HEK293 (cell line): ENCODE results near the gene KCTD1.
A peak's percentile ranks its signal among the peaks of the same experiment; 100 is the strongest.

Source experiments
- CTCF ChIA-PET: fragments of 350-600 bp; formaldehyde crosslinking; extraction: SDS; loops from one replicate; lab custom pipeline; 2021; ENCODE audit warnings: antibody characterized with exemption; lab: Yijun Ruan, JAX
- POLR2A ChIA-PET: fragments of 300-600 bp; formaldehyde crosslinking; extraction: SDS; loops from one replicate; lab custom pipeline; 2020; ENCODE audit warnings: antibody characterized with exemption, inconsistent platforms; lab: Yijun Ruan, JAX
- H3K27ac ChIP-seq: fragments of 200-500 bp; sonication (Bioruptor generic); 2 replicates; pipeline ENCODE4 v1.5.1; 2014; ENCODE audit warnings: low read depth, low read length, control low read depth, inconsistent platforms; ENCODE audit errors: extremely low read depth
- H3K36me3 ChIP-seq, 2 experiments: fragments of 200-500 bp in 1 of 2; sonication (Bioruptor generic) in 1 of 2; 1 replicate in 1 of 2; 2 replicates in 1 of 2; pipeline ENCODE4 v1.5.1; 2014 to 2017; ENCODE audit warnings: inconsistent platforms in 2 of 2, low read length in 2 of 2; ENCODE audit not compliant: control insufficient read depth in 2 of 2, insufficient read depth in 1 of 2
- H3K4me1 ChIP-seq: fragments of 200-500 bp; sonication (Bioruptor generic); 2 replicates; pipeline ENCODE4 v1.5.1; 2014; ENCODE audit warnings: mild to moderate bottlenecking, low read length, inconsistent platforms; ENCODE audit not compliant: control insufficient read depth, insufficient read depth
- H3K4me3 ChIP-seq: 2 replicates; pipeline ENCODE4 v1.5.1; 2011; ENCODE audit warnings: low read depth, mild to moderate bottlenecking, control low read depth, low read length, moderate library complexity
- H3K9me3 ChIP-seq: fragments of 200-500 bp; sonication (Bioruptor generic); 2 replicates; pipeline ENCODE4 v1.5.1; 2014; ENCODE audit warnings: low read depth, low read length, inconsistent platforms; ENCODE audit not compliant: control insufficient read depth, insufficient read depth
- EGR2 ChIP-seq: fragments of 450-650 bp; formaldehyde crosslinking; IDR thresholded peaks from 2 replicates; pipeline ENCODE4 v1.5.1; 2016; ENCODE audit warnings: low read depth, missing biosample characterization, missing genetic modification characterization
- GLIS1 ChIP-seq: fragments of 450-650 bp; formaldehyde crosslinking; IDR thresholded peaks from 2 replicates; pipeline ENCODE4 v1.5.1; 2016; ENCODE audit warnings: missing biosample characterization, missing genetic modification characterization
- GLIS2 ChIP-seq: fragments of 450-650 bp; formaldehyde crosslinking; IDR thresholded peaks from 2 replicates; pipeline ENCODE4 v1.5.1; 2016; ENCODE audit warnings: missing biosample characterization, missing genetic modification characterization
- KLF1 ChIP-seq: fragments of 450-650 bp; formaldehyde crosslinking; IDR thresholded peaks from 2 replicates; pipeline ENCODE4 v1.5.1; 2016; ENCODE audit warnings: missing biosample characterization, missing genetic modification characterization
- PRDM10 ChIP-seq: fragments of 450-650 bp; formaldehyde crosslinking; IDR thresholded peaks from 2 replicates; pipeline ENCODE4 v1.5.1; 2016; ENCODE audit warnings: missing biosample characterization, missing genetic modification characterization
- SP3 ChIP-seq: fragments of 450-650 bp; formaldehyde crosslinking; IDR thresholded peaks from 2 replicates; pipeline ENCODE4 v1.5.1; 2016; ENCODE audit warnings: missing biosample characterization, missing genetic modification characterization
- SP7 ChIP-seq: fragments of 450-650 bp; formaldehyde crosslinking; IDR thresholded peaks from 2 replicates; pipeline ENCODE4 v1.5.1; 2016; ENCODE audit warnings: missing biosample characterization, missing genetic modification characterization
- TCF7L2 ChIP-seq: IDR thresholded peaks from 2 replicates; pipeline ENCODE4 v1.6.1; 2011; ENCODE audit warnings: low read depth, mild to moderate bottlenecking, inconsistent platforms, low read length, moderate library complexity, borderline replicate concordance
- ZFHX2 ChIP-seq: fragments of 450-650 bp; formaldehyde crosslinking; conservative IDR thresholded peaks from 2 replicates; pipeline ENCODE4 v1.5.1; 2016; ENCODE audit warnings: missing biosample characterization, missing genetic modification characterization
- ZNF223 ChIP-seq: fragments of 450-650 bp; formaldehyde crosslinking; IDR thresholded peaks from 2 replicates; pipeline ENCODE4 v1.5.1; 2016; ENCODE audit warnings: missing biosample characterization, missing genetic modification characterization
- ZNF423 ChIP-seq: fragments of 450-650 bp; formaldehyde crosslinking; IDR thresholded peaks from 2 replicates; pipeline ENCODE4 v1.5.1; 2016; ENCODE audit warnings: missing biosample characterization, missing genetic modification characterization
- ZNF548 ChIP-seq: fragments of 450-650 bp; formaldehyde crosslinking; IDR thresholded peaks from 2 replicates; pipeline ENCODE4 v1.5.1; 2016; ENCODE audit warnings: missing biosample characterization, missing genetic modification characterization
- ZNF692 ChIP-seq: fragments of 450-650 bp; formaldehyde crosslinking; IDR thresholded peaks from 2 replicates; pipeline ENCODE4 v1.5.1; 2016; ENCODE audit warnings: missing biosample characterization, missing genetic modification characterization

Gene KCTD1

GRCh38 chr18:26487437-26487836 lies 60.9 kb downstream of the KCTD1 start:
- H3K9me3 ChIP-seq, result no peaks in the 10 kb centered on the region
- TF ChIP-seq ZFHX2, result peak; percentile 61
- no peak for TF ChIP-seq TCF7L2
- TF ChIP-seq EGR2 (tag by site-specific recombination), result peak; percentile 73
- no peak for TF ChIP-seq ZNF692
- TF ChIP-seq ZNF423 (tag by site-specific recombination), result no peak
- CTCF ChIA-PET, result interaction anchor here (0.6 to 1.2 kb wide), 4 partner anchors 9 to 1139 kb away, joined by 3 to 4 read pairs (median 3); no protein-coding TSS in a partner anchor
- peaks cover 4% of the 10 kb centered on the region; the same call in 1 of the 2 replicates for H3K4me1 ChIP-seq
- no peak overlapping the region for H3K27ac ChIP-seq
- peaks cover 0 to 4% of the 10 kb centered on the region in 2 experiments; a peak in 1 of 3 replicates for H3K36me3 ChIP-seq
- POLR2A ChIA-PET, result interaction anchor here (0.9 kb wide), 1 partner anchor 17 kb away, joined by 3 read pairs; no protein-coding TSS in a partner anchor
- H3K4me3 ChIP-seq, result no peak overlapping the region

GRCh38 chr18:26483633-26484032 lies 64.7 kb downstream of the KCTD1 start:
- Histone ChIP-seq H3K27ac (no peak overlapping the region), H3K36me3 (no peaks in the 10 kb centered on the region), H3K4me1 (peaks cover 4% of the 10 kb centered on the region; the same call in 1 of the 2 replicates), H3K4me3 (no peak overlapping the region), H3K9me3 (no peaks in the 10 kb centered on the region)
- no peak for TF ChIP-seq ZNF223
- TF ChIP-seq KLF1 (tag by site-specific recombination), result no peak
- no peak for TF ChIP-seq EGR2 (tag by site-specific recombination)
- POLR2A ChIA-PET, result no interaction called here
- CTCF ChIA-PET, result interaction anchor here (1.2 kb wide), 1 partner anchor 10 kb away, joined by 3 read pairs; no protein-coding TSS in a partner anchor

- CTCF ChIA-PET, result interaction anchor here (0.6 kb wide), 1 partner anchor 27 kb away, joined by 3 read pairs; no protein-coding TSS in a partner anchor
- H3K9me3 ChIP-seq, result no peaks in the 10 kb centered on the region
- no peak overlapping the region for H3K27ac ChIP-seq
- TF ChIP-seq ZNF548 (tag by site-specific recombination) (no peak), GLIS1 (peak; percentile 52), SP3 (tag by site-specific recombination) (no peak), GLIS2 (tag by site-specific recombination) (0 out of 2 replicates have a peak, but pooled peaks have one; percentile 14), PRDM10 (tag by site-specific recombination) (peak; percentile 68), SP7 (tag by site-specific recombination) (peak; percentile 24; the same call in 1 of the 2 replicates)
- H3K4me1 ChIP-seq, result 0 out of 2 replicates have a peak, but pooled peaks cover 3% of the 10 kb centered on the region
- no peak overlapping the region for H3K4me3 ChIP-seq
- no peaks in the 10 kb centered on the region for H3K36me3 ChIP-seq
- POLR2A ChIA-PET, result no interaction called here
Measured at GRCh38 chr18:26482569-26482968, 65.8 kb downstream of the KCTD1 start.
